Measurements from ENCODE around the gene ZNF333. TPM values are rescaled to one million over a fixed set of nuclear protein-coding genes. Genes with fewer than 3 reads are reported as not detected.

ZNF333 gene
- polyA plus RNA-seq, 1 donor = 28.8 TPM

Other genes with a start within 250 kb of the ZNF333 start
- gene PTGER1, start 214.7 kb upstream of the ZNF333 start, polyA plus RNA-seq (ENCODE audit: insufficient read length) = 1.6 TPM
- gene GIPC1, start 193.9 kb upstream of the ZNF333 start, polyA plus RNA-seq (ENCODE audit: insufficient read length) = 67.3 TPM
- 87.5 TPM for gene DNAJB1, start 171.7 kb upstream of the ZNF333 start, polyA plus RNA-seq (ENCODE audit: insufficient read length)
- 131 TPM for gene TECR, start 160.5 kb upstream of the ZNF333 start, polyA plus RNA-seq (ENCODE audit: insufficient read length)
- gene NDUFB7, start 118.0 kb upstream of the ZNF333 start, polyA plus RNA-seq (ENCODE audit: insufficient read length) = 67.4 TPM
- gene CLEC17A, start 107.0 kb upstream of the ZNF333 start, polyA plus RNA-seq (ENCODE audit: insufficient read length) = 0.07 TPM
- not detected for gene ADGRE3, start 15.2 kb upstream of the ZNF333 start, polyA plus RNA-seq (ENCODE audit: insufficient read length)
- 0.33 TPM for gene ADGRE2, start 88.5 kb downstream of the ZNF333 start, polyA plus RNA-seq (ENCODE audit: insufficient read length)
- gene OR7A5, start 145.1 kb downstream of the ZNF333 start, polyA plus RNA-seq (ENCODE audit: insufficient read length) = 0.05 TPM
- 0.23 TPM for gene OR7C1, start 145.1 kb downstream of the ZNF333 start, polyA plus RNA-seq (ENCODE audit: insufficient read length)
- not detected for gene OR7A10, start 158.9 kb downstream of the ZNF333 start, polyA plus RNA-seq (ENCODE audit: insufficient read length)
- gene OR7A17, start 196.1 kb downstream of the ZNF333 start, polyA plus RNA-seq (ENCODE audit: insufficient read length) = 0.10 TPM

All from left kidney (tissue), 1 donor.